Measurements from ENCODE around the gene MCF2L2. TPM values are rescaled to one million over a fixed set of nuclear protein-coding genes. Genes with fewer than 3 reads are reported as not detected.

Gene MCF2L2
- total RNA-seq, 1 donor from 2014 or later, result 2.7 TPM

- Mint-ChIP-seq H3K4me3 (no peak overlapping the region), H3K4me1 (ENCODE audit: unreplicated experiment) (peaks cover 12% of the 10 kb centered on the region), H3K9me3 (peaks cover 4% of the 10 kb centered on the region), H3K36me3 (no peaks in the 10 kb centered on the region), H3K27me3 (no peaks in the 10 kb centered on the region), H3K27ac (no peak overlapping the region)
- DNase-seq (ENCODE audit: extremely low spot score, unreplicated experiment), result no peak
- TF ChIP-seq CTCF (conservative IDR thresholded peaks at IDR 0.05), result no peak
Observed at GRCh38 chr3:183284570-183284969, 143.8 kb downstream of the MCF2L2 start.

- DNase-seq (ENCODE audit: extremely low spot score, unreplicated experiment), result no peak
- peaks cover 4% of the 10 kb centered on the region for H3K9me3 Mint-ChIP-seq
- H3K4me1 Mint-ChIP-seq (ENCODE audit: unreplicated experiment), result peaks cover 12% of the 10 kb centered on the region
- no peak overlapping the region for H3K27ac Mint-ChIP-seq
- TF ChIP-seq CTCF (conservative IDR thresholded peaks at IDR 0.05), result no peak
- no peaks in the 10 kb centered on the region for H3K27me3 Mint-ChIP-seq
- H3K36me3 Mint-ChIP-seq, result no peaks in the 10 kb centered on the region
- H3K4me3 Mint-ChIP-seq, result no peak overlapping the region
Observed at GRCh38 chr3:183283886-183284285, 144.5 kb downstream of the MCF2L2 start.

- no peak for TF ChIP-seq CTCF (conservative IDR thresholded peaks at IDR 0.05)
- no peak overlapping the region for H3K4me3 Mint-ChIP-seq
Observed at GRCh38 chr3:183281126-183281797, 147.2 kb downstream of the MCF2L2 start.

DNA sequence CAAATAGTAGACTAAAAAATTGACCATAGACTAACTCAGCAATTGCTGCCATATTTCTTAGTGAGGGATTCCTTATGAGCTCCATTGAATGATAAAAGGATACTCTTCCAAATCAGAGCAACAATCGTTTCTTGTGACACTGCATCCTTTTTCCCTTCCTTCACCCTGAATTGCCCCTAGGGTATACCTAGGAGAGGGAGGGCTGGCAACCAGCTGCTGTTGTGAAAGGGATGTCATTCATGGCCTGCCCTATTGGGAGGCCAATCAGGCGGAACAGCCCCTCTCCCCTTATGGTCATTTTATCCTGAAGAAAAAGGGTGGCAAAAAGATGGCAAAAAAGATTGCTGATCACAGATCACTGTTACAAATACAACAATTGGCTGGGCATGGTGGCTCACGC, 149.0 kb downstream of the MCF2L2 start:
- DNase-seq (ENCODE audit: extremely low spot score, unreplicated experiment), result no peak
- Mint-ChIP-seq H3K27me3 (no peaks in the 10 kb centered on the region), H3K27ac (no peak overlapping the region), H3K9me3 (peaks cover 4% of the 10 kb centered on the region), H3K4me1 (ENCODE audit: unreplicated experiment) (peaks cover 14% of the 10 kb centered on the region), H3K4me3 (no peak overlapping the region), H3K36me3 (peaks cover 7% of the 10 kb centered on the region)
- TF ChIP-seq CTCF (conservative IDR thresholded peaks at IDR 0.05), result no peak

More at GRCh38 chr3:183281126-183281797, 147.2 kb downstream of the MCF2L2 start:
- no peak overlapping the region for H3K27ac Mint-ChIP-seq
- H3K4me1 Mint-ChIP-seq (ENCODE audit: unreplicated experiment), result peaks cover 6% of the 10 kb centered on the region
- H3K36me3 Mint-ChIP-seq, result no peaks in the 10 kb centered on the region
- H3K27me3 Mint-ChIP-seq, result no peaks in the 10 kb centered on the region
- no peak for DNase-seq (ENCODE audit: extremely low spot score, unreplicated experiment)
- peaks cover 4% of the 10 kb centered on the region for H3K9me3 Mint-ChIP-seq

- Mint-ChIP-seq H3K36me3 (peaks cover 7% of the 10 kb centered on the region), H3K9me3 (no peaks in the 10 kb centered on the region), H3K4me3 (no peak overlapping the region), H3K27me3 (no peaks in the 10 kb centered on the region), H3K27ac (no peak overlapping the region), H3K4me1 (ENCODE audit: unreplicated experiment) (peaks cover 14% of the 10 kb centered on the region)
- DNase-seq (ENCODE audit: extremely low spot score, unreplicated experiment), result no peak
- TF ChIP-seq CTCF (conservative IDR thresholded peaks at IDR 0.05), result no peak
Observed at GRCh38 chr3:183278479-183279088, 149.8 kb downstream of the MCF2L2 start.

Measured in type B pancreatic cell (in vitro differentiated cells).